Measurements from ENCODE around the gene CCDC60.

CCDC60 gene

GRCh38 chr12:119576915-119577314 lies 242.4 kb downstream of the CCDC60 start:
- Histone ChIP-seq H3K9me2 (replicated peaks; ENCODE audit: control insufficient read depth, low read length) (no peaks in the 10 kb centered on the region), H3K4me2 (ENCODE audit: low read length) (no peak overlapping the region), H3K4me1 (ENCODE audit: control insufficient read depth, low read length) (peaks cover 61% of the 10 kb centered on the region), H3K27me3 (ENCODE audit: control insufficient read depth, low read length) (no peaks in the 10 kb centered on the region), H3K4me3 (ENCODE audit: low read length) (no peak overlapping the region), H3K36me3 (ENCODE audit: control insufficient read depth, low read length) (0 out of 2 replicates have a peak, but pooled peaks cover 2% of the 10 kb centered on the region), H3K9me3 (ENCODE audit: control insufficient read depth, insufficient read depth, low read length) (no peaks in the 10 kb centered on the region; the same call in 1 of the 2 replicates), H3F3A (ENCODE audit: control insufficient read depth, insufficient read depth) (peaks cover 12% of the 10 kb centered on the region), H3K27ac (ENCODE audit: low read depth, low read length) (no peak overlapping the region), H3K79me2 (ENCODE audit: control insufficient read depth, low read length) (no peaks in the 10 kb centered on the region), H4K20me1 (ENCODE audit: control insufficient read depth, insufficient read depth, low read depth, low read length) (no peaks in the 10 kb centered on the region)
- TF ChIP-seq CTCF (IDR thresholded peaks at IDR 0.05; ENCODE audit: low read depth, low read length, poor library complexity, severe bottlenecking) (no peak), EZH2phosphoT487 (IDR thresholded peaks at IDR 0.05; ENCODE audit: borderline replicate concordance, low read length) (no peak)

GRCh38 chr12:119578112-119578511 lies 243.6 kb downstream of the CCDC60 start:
- Histone ChIP-seq H3K4me3 (ENCODE audit: low read length) (no peak overlapping the region), H3K27ac (ENCODE audit: low read depth, low read length) (0 out of 2 replicates have a peak overlapping the region, but pooled peaks have one; percentile 78), H3K79me2 (ENCODE audit: control insufficient read depth, low read length) (no peaks in the 10 kb centered on the region), H4K20me1 (ENCODE audit: control insufficient read depth, insufficient read depth, low read depth, low read length) (no peaks in the 10 kb centered on the region), H3K9me2 (replicated peaks; ENCODE audit: control insufficient read depth, low read length) (no peaks in the 10 kb centered on the region), H3F3A (ENCODE audit: control insufficient read depth, insufficient read depth) (peaks cover 14% of the 10 kb centered on the region), H3K9me3 (ENCODE audit: control insufficient read depth, insufficient read depth, low read length) (no peaks in the 10 kb centered on the region; the same call in 1 of the 2 replicates), H3K27me3 (ENCODE audit: control insufficient read depth, low read length) (no peaks in the 10 kb centered on the region), H3K4me1 (ENCODE audit: control insufficient read depth, low read length) (peaks cover 61% of the 10 kb centered on the region), H3K4me2 (ENCODE audit: low read length) (no peak overlapping the region), H3K36me3 (ENCODE audit: control insufficient read depth, low read length) (0 out of 2 replicates have a peak, but pooled peaks cover 2% of the 10 kb centered on the region)
- TF ChIP-seq CTCF (IDR thresholded peaks at IDR 0.05; ENCODE audit: low read depth, low read length, poor library complexity, severe bottlenecking) (no peak), EZH2phosphoT487 (IDR thresholded peaks at IDR 0.05; ENCODE audit: borderline replicate concordance, low read length) (no peak)

DNA sequence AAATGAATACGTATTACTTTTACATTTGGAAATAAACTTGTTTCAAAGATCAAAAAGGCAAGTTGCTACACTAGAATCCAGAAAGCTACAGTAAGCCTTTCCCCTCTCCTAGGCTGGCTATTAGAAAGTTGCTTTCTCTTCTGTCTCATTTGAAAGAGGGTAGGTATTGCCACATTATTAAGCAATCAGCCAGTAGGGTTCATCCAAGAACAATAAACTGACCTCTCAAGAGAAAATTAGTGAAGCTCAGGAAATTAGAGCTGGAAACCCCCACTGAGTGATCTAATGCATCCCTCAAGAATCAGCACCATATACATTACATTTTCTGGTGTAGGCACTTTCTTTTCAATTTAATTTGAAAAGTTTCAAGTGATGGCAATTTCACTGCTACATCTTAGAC lies 254.6 kb downstream of the CCDC60 start:
- peaks cover 33% of the 10 kb centered on the region for H3K4me1 ChIP-seq (ENCODE audit: control insufficient read depth, low read length)
- no peaks in the 10 kb centered on the region for H3K79me2 ChIP-seq (ENCODE audit: control insufficient read depth, low read length)
- no peaks in the 10 kb centered on the region for H4K20me1 ChIP-seq (ENCODE audit: control insufficient read depth, insufficient read depth, low read depth, low read length)
- no peaks in the 10 kb centered on the region for H3K9me3 ChIP-seq (ENCODE audit: control insufficient read depth, insufficient read depth, low read length)
- H3K4me3 ChIP-seq (ENCODE audit: low read length), result peak overlapping the region; percentile 47; the same call in 1 of the 2 replicates
- H3K9me2 ChIP-seq (replicated peaks; ENCODE audit: control insufficient read depth, low read length), result no peaks in the 10 kb centered on the region
- H3K27ac ChIP-seq (ENCODE audit: low read depth, low read length), result peak overlapping the region; percentile 54
- peak overlapping the region; percentile 66 for H3K4me2 ChIP-seq (ENCODE audit: low read length)
- H3F3A ChIP-seq (ENCODE audit: control insufficient read depth, insufficient read depth), result peaks cover 4% of the 10 kb centered on the region; the same call in 1 of the 2 replicates
- H3K36me3 ChIP-seq (ENCODE audit: control insufficient read depth, low read length), result no peaks in the 10 kb centered on the region
- TF ChIP-seq CTCF (IDR thresholded peaks at IDR 0.05; ENCODE audit: low read depth, low read length, poor library complexity, severe bottlenecking), result no peak
- no peak for TF ChIP-seq EZH2phosphoT487 (IDR thresholded peaks at IDR 0.05; ENCODE audit: borderline replicate concordance, low read length)
- peaks cover 4% of the 10 kb centered on the region; the same call in 1 of the 2 replicates for H3K27me3 ChIP-seq (ENCODE audit: control insufficient read depth, low read length)

Measured in DOHH2 (cell line).